Suprapubic skin (tissue), 4 donors: ENCODE data around the gene FMNL2.

Experiments used
- POLR2A ChIP-seq, 2 donors: fragments of 450-650 bp; IDR thresholded peaks; one replicate each; pipeline ENCODE4 v1.6.1; 2017; ENCODE audit warnings: antibody characterized with exemption in 2 of 2, mild to moderate bottlenecking in 2 of 2, moderate library complexity in 2 of 2
- POLR2AphosphoS5 ChIP-seq, 3 donors: sonication (generic); formaldehyde crosslinking; IDR thresholded peaks; one replicate each; pipeline ENCODE4 v1.6.1; 2017; ENCODE audit warnings: antibody characterized with exemption in 3 of 3

GRCh38 chr2:152676461-152676860 is 341.5 kb downstream of the FMNL2 start:
- no peak for TF ChIP-seq POLR2AphosphoS5 (IDR thresholded peaks at IDR 0.05)
- TF ChIP-seq POLR2A (IDR thresholded peaks at IDR 0.05) = no peak
